ENCODE data around the gene KIF1B.

Gene KIF1B

DNA sequence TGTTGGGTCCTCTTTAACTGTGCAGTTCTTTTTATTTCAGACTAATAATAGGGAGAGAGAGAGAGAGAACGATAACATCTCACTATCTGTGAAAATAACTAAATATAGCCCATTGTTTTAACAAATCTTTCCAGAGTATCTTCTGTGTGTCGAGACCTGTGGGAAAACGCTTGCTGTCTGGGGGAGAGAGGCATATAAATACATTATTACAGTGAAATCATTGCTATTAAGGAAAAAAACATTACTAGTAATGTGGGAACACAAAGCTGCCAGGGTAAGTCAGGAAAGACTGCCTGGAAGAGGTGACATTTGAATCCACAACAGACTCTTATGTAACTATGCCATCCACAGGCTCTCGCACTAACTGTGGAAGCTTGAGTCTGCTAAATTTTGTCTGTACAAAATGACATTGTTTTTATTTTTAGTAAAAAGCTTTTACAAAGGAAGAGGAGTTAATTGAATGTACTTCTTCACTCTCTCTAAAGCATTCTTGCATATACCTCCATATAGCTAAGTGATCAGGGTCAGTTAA lies 128.7 kb downstream of the KIF1B start:
- no peak for DNase-seq (ENCODE audit: low read depth)
- H3K4me3 ChIP-seq (ENCODE audit: low read length) = no peak overlapping the region
- TF ChIP-seq, protein P1, sequence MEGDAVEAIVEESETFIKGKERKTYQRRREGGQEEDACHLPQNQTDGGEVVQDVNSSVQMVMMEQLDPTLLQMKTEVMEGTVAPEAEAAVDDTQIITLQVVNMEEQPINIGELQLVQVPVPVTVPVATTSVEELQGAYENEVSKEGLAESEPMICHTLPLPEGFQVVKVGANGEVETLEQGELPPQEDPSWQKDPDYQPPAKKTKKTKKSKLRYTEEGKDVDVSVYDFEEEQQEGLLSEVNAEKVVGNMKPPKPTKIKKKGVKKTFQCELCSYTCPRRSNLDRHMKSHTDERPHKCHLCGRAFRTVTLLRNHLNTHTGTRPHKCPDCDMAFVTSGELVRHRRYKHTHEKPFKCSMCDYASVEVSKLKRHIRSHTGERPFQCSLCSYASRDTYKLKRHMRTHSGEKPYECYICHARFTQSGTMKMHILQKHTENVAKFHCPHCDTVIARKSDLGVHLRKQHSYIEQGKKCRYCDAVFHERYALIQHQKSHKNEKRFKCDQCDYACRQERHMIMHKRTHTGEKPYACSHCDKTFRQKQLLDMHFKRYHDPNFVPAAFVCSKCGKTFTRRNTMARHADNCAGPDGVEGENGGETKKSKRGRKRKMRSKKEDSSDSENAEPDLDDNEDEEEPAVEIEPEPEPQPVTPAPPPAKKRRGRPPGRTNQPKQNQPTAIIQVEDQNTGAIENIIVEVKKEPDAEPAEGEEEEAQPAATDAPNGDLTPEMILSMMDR (conservative IDR thresholded peaks at IDR 0.05; ENCODE audit: low read depth, low read length) = no peak

DNA sequence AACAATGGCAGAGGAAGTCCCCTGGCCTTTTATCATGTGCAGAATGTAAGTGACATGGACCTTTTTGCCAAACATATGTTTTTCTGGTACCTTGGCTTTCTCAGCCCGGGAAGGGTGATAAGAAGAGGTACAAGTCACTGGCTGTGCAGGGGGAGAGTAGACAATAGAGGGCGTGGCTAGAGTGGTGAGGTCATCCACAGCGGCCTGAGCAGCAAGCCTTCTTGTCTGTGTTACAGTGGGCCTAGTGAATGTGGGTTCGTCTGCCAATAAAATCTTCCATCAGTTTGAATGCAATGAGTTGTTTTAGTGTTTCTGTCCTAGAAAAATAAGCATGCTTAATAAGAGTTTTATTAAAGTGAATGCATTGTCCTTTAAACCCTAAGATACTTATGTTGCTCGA lies 129.4 kb downstream of the KIF1B start:
- peak; percentile 33 for DNase-seq (ENCODE audit: low read depth)
- no peak overlapping the region for H3K4me3 ChIP-seq (ENCODE audit: low read length)
- TF ChIP-seq, protein P1 (conservative IDR thresholded peaks at IDR 0.05; ENCODE audit: low read depth, low read length) = no peak

DNA sequence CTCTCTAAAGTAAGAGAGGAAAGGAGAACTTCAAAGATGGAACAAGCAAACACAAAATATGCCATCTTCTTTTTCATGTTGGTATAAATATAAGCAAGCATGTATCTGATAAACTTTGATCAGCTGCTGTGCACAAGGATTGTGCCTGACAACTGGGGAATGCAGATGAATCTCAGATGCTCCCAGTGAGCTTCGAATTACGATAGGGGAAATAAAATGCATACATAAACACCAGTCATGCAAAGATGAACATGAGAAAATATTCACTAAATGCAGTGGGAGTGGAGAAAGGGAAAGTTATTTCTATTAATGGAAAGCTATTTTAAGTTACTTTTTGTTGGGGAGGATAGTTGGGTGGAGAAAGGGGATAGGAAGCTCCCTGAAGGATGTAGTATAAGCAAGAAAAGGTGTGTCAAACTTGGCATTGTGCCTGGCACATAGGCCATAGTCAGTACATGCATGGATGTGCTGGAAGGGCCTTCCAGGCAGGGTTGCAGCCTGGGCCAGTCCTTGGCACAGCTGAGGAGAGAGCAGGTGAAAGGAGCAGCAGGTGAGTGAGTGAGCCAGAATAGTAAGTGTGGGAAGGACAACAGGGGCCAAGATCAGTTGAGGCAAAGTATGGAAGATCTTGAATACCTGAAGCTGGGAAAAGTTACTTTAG lies 130.7 kb downstream of the KIF1B start:
- no peak for DNase-seq (ENCODE audit: low read depth)
- TF ChIP-seq, protein P1 (conservative IDR thresholded peaks at IDR 0.05; ENCODE audit: low read depth, low read length) = no peak
- no peak overlapping the region for H3K4me3 ChIP-seq (ENCODE audit: low read length)

DNA sequence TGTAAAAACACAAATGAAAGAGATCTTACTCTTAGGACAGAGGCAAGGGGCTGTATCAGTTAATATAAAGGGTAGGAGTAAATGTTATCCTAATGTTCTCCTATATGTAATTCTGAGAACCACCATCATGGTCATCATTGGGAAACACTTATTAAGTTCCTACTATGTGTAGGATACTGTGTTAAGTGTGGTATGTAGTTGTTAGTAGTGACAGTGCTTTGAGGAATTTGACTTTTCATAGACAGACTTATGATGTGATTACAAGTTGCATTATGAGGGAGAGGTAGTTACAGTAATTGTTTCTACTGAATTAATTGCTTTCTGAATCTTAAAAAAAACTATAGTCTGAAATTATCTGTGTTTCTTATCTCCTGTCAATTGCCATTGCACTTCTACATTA lies 136.7 kb downstream of the KIF1B start:
- TF ChIP-seq, protein P1 (conservative IDR thresholded peaks at IDR 0.05; ENCODE audit: low read depth, low read length) = no peak
- H3K4me3 ChIP-seq (ENCODE audit: low read length) = no peak overlapping the region
- DNase-seq (ENCODE audit: low read depth) = no peak

DNA sequence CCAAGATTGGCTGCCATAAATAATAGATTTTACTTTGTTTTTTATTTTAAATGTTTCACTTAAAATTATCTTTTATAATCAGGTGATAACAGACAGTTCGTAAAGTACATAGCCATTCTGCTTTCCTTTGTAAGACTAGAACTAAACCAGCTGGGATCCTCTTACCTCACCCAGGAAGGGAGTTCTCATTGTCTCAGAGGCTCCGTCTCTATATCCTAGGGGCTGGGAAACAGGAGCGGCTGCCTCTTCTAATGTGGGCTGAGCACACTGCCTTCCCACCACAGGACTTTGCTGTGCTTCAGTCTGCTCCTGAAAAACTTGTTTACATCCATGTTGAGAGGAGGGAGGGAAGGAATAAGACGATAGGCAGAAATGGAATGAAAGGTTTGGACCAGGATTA lies 142.9 kb downstream of the KIF1B start:
- TF ChIP-seq, protein P1 (conservative IDR thresholded peaks at IDR 0.05; ENCODE audit: low read depth, low read length) = no peak
- H3K4me3 ChIP-seq (ENCODE audit: low read length) = no peak overlapping the region
- no peak for DNase-seq (ENCODE audit: low read depth)

DNA sequence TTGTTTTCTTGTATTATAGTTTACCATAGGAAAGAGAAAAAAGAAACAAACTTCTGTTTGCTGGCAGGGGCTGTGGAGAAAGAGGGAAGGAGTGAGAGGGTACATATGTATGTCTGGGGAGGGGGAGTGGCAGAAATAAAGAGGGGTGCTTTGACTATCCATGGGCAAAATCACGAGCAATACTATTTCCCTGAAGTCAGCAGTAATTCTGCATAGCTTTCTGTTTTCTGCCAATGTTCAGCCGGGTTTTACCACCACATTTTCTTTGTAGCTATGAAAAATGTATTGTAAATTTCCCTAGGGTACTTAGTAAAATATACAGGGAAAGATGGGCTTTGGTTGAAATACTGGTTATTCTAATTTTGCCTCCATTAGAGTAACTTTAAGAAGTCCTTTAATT lies 143.3 kb downstream of the KIF1B start:
- TF ChIP-seq, protein P1 (conservative IDR thresholded peaks at IDR 0.05; ENCODE audit: low read depth, low read length) = no peak

DNA sequence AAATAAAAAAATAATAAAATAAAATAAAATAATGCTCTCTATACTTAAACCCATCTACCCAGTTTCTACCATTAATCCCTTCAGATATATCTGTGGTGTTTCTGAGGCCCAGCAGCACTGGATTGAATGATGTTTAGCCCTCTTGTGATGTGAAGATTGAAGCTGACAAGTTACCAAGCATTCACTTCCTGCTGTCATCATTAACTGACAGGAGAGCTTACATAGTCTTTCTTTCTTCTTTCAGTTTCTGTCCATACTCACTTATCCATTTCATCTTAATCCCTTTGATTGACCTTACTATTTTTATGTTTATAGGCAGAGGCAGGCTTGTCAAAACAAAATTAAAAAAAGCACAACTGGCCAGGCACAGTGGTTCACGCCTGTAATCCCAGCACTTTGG lies 149.7 kb downstream of the KIF1B start:
- TF ChIP-seq, protein P1 (conservative IDR thresholded peaks at IDR 0.05; ENCODE audit: low read depth, low read length) = no peak
- no peak overlapping the region for H3K4me3 ChIP-seq (ENCODE audit: low read length)
- no peak for DNase-seq (ENCODE audit: low read depth)

More for the DNA sequence above, 143.3 kb downstream of the KIF1B start:
- H3K4me3 ChIP-seq (ENCODE audit: low read length) = no peak overlapping the region
- DNase-seq (ENCODE audit: low read depth) = no peak

Measured in retinal pigment epithelial cell (primary cell).